ENCODE results near the gene TEKTIP1. TPM values are rescaled to one million over a fixed set of nuclear protein-coding genes. Genes with fewer than 3 reads are reported as not detected.
"Not testable (repeated sequence)": the region's sequence is repeated elsewhere in the genome, so short reads cannot be mapped to it uniquely, and the experiment has no call there.

Gene TEKTIP1
- total and polyA plus RNA-seq, 2 of the 4 experiments (the other 2 are of a cell fraction): not detected

DNA sequence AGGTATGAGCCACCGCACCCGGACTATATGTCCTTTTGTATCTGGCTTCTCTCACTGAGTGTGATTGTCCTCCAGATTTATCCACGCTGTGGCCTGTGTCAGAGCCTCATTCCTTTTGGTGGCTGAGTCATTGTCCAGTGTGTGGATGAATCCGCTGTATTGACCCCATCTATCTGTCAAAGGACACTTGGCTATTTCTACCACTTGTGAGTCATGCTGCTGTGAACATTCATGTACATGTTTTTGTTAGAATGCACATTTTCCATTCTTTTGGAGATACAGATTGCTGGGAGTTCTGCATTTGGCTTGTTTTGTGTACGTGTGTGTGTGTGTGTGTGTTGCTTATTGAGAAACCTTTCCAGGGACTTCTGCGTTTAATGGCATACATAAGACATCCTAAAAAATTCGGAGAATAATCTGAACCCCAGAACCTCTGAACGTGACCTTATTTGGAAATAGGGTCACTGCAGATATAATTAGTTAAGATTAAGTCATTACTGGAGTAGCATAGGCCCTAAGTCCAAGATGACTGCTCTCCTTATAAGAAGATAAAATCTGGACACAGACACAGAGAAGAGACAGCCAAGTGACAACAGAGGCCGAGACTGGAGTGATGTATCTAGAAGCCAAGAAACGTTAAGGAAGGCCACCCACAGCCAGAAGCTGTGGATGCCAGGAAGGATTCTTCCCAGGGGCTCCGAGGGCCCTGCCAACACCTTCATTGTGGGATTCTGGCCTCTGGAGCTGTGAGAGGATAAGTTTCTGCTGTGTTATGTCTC is 41.4 kb downstream of the TEKTIP1 start (continued):
- TF ChIP-seq, protein P1, sequence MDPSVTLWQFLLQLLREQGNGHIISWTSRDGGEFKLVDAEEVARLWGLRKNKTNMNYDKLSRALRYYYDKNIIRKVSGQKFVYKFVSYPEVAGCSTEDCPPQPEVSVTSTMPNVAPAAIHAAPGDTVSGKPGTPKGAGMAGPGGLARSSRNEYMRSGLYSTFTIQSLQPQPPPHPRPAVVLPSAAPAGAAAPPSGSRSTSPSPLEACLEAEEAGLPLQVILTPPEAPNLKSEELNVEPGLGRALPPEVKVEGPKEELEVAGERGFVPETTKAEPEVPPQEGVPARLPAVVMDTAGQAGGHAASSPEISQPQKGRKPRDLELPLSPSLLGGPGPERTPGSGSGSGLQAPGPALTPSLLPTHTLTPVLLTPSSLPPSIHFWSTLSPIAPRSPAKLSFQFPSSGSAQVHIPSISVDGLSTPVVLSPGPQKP (IDR thresholded peaks at IDR 0.05; ENCODE audit: borderline replicate concordance, low read depth, low read length): no peak
- TF ChIP-seq MXI1 (IDR thresholded peaks at IDR 0.05; ENCODE audit: borderline replicate concordance, low read depth, low read length): peak; percentile 41; the same call in 1 of the 2 replicates

- H3K4me1 ChIP-seq (ENCODE audit: control insufficient read depth, insufficient read depth, low read length); H4K91ac ChIP-seq (ENCODE audit: insufficient read depth, low read depth, low read length); in situ Hi-C loops (cut with MboI; ENCODE audit: low sequenced_read_pairs); POLR2A ChIA-PET (ENCODE audit: unreplicated experiment); H3K56ac ChIP-seq (ENCODE audit: extremely low read depth, insufficient read depth, low read length); H2BK120ac ChIP-seq (ENCODE audit: low read depth, low read length); H3K18ac ChIP-seq (ENCODE audit: low read depth, low read length); H2AFZ ChIP-seq (replicated peaks; ENCODE audit: low read length, poor library complexity); DNase-seq; H3K79me1 ChIP-seq (ENCODE audit: low read depth in 1 of 2, low read length in 2 of 2); CTCF ChIA-PET; H4K20me1 ChIP-seq (ENCODE audit: insufficient read depth, low read length); H3K9ac ChIP-seq (ENCODE audit: low read depth, low read length); H2AK5ac ChIP-seq (ENCODE audit: low read depth, low read length); dilution Hi-C loops (cut with HindIII; ENCODE audit: low sequenced_read_pairs, unreplicated experiment); H3K36me3 ChIP-seq (ENCODE audit: control insufficient read depth, insufficient read depth, low read length); H3K4ac ChIP-seq (ENCODE audit: low read depth, low read length); H3K9me1 ChIP-seq (ENCODE audit: insufficient read depth, low read length); H3K23ac ChIP-seq (ENCODE audit: low read depth, low read length); H2BK20ac ChIP-seq (ENCODE audit: low read depth, low read length); H4K5ac ChIP-seq (ENCODE audit: low read depth, low read length); ATAC-seq (ENCODE audit: low read depth); H3K27ac ChIP-seq (ENCODE audit: insufficient read depth, low read length); H2BK15ac ChIP-seq (ENCODE audit: low read depth, low read length); H2BK5ac ChIP-seq (ENCODE audit: low read depth, low read length, poor library complexity, severe bottlenecking); H3K14ac ChIP-seq (replicated peaks; ENCODE audit: low read depth, low read length); BruUV-seq (replicated peaks); H2AK9ac ChIP-seq (replicated peaks; ENCODE audit: low read depth, low read length, poor library complexity); H4K8ac ChIP-seq (ENCODE audit: low read depth in 2 of 2, low read length in 2 of 2); intact Hi-C loops (cut with micrococcal nuclease); H3K4me3 ChIP-seq (ENCODE audit: insufficient read depth, low read depth, low read length); H3K4me2 ChIP-seq (ENCODE audit: low read depth, low read length); H3K9me3 ChIP-seq (ENCODE audit: control insufficient read depth, insufficient read depth, low read length): not testable (repeated sequence)
- 90% methylated on average over 2 of the region's 4 CpGs; no CpG with 5 or more reads in 1 of the 2 experiments for WGBS, 2 experiments (ENCODE audit: extremely low coverage in 2 of 2, insufficient read length in 1 of 2)
- peaks cover 11% of the 10 kb centered on the region for H3K27me3 ChIP-seq (ENCODE audit: control insufficient read depth, insufficient read depth, low read length)
Measured at GRCh38 chr19:3581792-3582191, 42.8 kb downstream of the TEKTIP1 start.

DNA sequence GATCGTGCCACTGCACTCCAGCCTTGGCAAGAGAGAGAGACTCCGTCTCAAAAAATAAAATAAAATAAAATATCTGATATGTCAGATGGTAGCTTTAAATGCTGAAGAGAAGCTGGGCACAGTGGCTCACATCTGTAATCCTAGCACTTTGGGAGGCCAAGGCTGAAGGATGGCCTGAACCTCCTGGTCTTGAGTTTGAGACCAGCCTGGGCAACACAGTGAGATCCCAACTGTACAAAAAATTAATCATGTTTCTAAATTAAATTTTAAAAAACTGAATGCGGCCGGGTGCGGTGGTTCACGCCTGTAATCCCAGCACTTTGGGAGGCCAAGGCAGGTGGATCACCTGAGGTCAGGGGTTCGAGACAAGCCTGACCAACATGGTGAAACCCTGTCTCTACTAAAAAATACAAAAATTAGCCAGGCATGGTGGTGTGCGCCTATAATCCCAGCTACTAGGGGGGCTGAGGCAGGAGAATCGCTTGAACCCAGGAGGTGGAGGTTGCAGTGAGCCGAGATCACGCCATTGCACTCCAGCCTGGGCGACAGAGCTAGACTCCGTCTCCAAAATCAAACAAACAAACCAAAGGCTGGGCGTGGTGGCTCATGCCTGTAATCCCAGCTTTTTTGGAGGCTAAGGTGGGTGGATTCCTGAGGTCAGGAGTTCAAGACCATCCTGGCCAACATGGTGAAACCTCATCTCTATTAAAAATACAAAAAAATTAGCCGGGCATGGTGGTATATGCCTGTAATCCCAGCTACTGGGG is 45.2 kb downstream of the TEKTIP1 start:
- H4K20me1 ChIP-seq (ENCODE audit: insufficient read depth, low read length); intact Hi-C loops (cut with micrococcal nuclease); H3K4me1 ChIP-seq (ENCODE audit: control insufficient read depth, insufficient read depth, low read length); H3K9me3 ChIP-seq (ENCODE audit: control insufficient read depth, insufficient read depth, low read length); H4K5ac ChIP-seq (ENCODE audit: low read depth, low read length); H3K9me1 ChIP-seq (ENCODE audit: insufficient read depth, low read length); H2BK20ac ChIP-seq (ENCODE audit: low read depth, low read length); H3K36me3 ChIP-seq (ENCODE audit: control insufficient read depth, insufficient read depth, low read length); H2BK15ac ChIP-seq (ENCODE audit: low read depth, low read length); POLR2A ChIA-PET (ENCODE audit: unreplicated experiment); H2BK120ac ChIP-seq (ENCODE audit: low read depth, low read length); in situ Hi-C loops (cut with MboI; ENCODE audit: low sequenced_read_pairs); BruUV-seq (replicated peaks); dilution Hi-C loops (cut with HindIII; ENCODE audit: low sequenced_read_pairs, unreplicated experiment); DNase-seq; H2AK5ac ChIP-seq (ENCODE audit: low read depth, low read length); H3K9ac ChIP-seq (ENCODE audit: low read depth, low read length); H3K23ac ChIP-seq (ENCODE audit: low read depth, low read length); H3K14ac ChIP-seq (replicated peaks; ENCODE audit: low read depth, low read length); ATAC-seq (ENCODE audit: low read depth); H4K91ac ChIP-seq (ENCODE audit: insufficient read depth, low read depth, low read length); H3K4me2 ChIP-seq (ENCODE audit: low read depth, low read length); H2BK5ac ChIP-seq (ENCODE audit: low read depth, low read length, poor library complexity, severe bottlenecking); H3K79me1 ChIP-seq (ENCODE audit: low read depth in 1 of 2, low read length in 2 of 2); H3K4ac ChIP-seq (ENCODE audit: low read depth, low read length); H3K56ac ChIP-seq (ENCODE audit: extremely low read depth, insufficient read depth, low read length); H3K27ac ChIP-seq (ENCODE audit: insufficient read depth, low read length); H3K4me3 ChIP-seq (ENCODE audit: insufficient read depth, low read depth, low read length); H2AK9ac ChIP-seq (replicated peaks; ENCODE audit: low read depth, low read length, poor library complexity); H3K18ac ChIP-seq (ENCODE audit: low read depth, low read length); H4K8ac ChIP-seq (ENCODE audit: low read depth in 2 of 2, low read length in 2 of 2); H2AFZ ChIP-seq (replicated peaks; ENCODE audit: low read length, poor library complexity): not testable (repeated sequence)
- peaks cover 11% of the 10 kb centered on the region for H3K27me3 ChIP-seq (ENCODE audit: control insufficient read depth, insufficient read depth, low read length)
- no CpG with 5 or more reads among the region's 15 CpGs for WGBS, 2 experiments (ENCODE audit: extremely low coverage in 2 of 2, insufficient read length in 1 of 2)
- CTCF ChIA-PET: interaction anchor here (0.8 kb wide), 1 partner anchor 8 kb away, joined by 5 read pairs; no protein-coding TSS in a partner anchor

Data from IMR-90 (cell line).